Ascending aorta (tissue), 2 donors: Measurements from ENCODE around the gene MRPL12. TPM values are rescaled to one million over a fixed set of nuclear protein-coding genes. Genes with fewer than 3 reads are reported as not detected.

ENCODE experiments used
- DNase-seq, 2 donors: peaks; one replicate each; pipeline ENCODE4 v3.0.0-alpha.2; 2019; ENCODE audit warnings: low spot score in 2 of 2
- H3K27ac ChIP-seq, 2 donors: fragments of 200-600 bp; sonication (generic); one replicate each; pipeline ENCODE4 v1.5.1; 2016 to 2017; ENCODE audit warnings: mild to moderate bottlenecking in 1 of 2
- H3K27me3 ChIP-seq: fragments of 200-600 bp; sonication (generic); one replicate; pipeline ENCODE4 v1.5.1; 2017
- H3K36me3 ChIP-seq, 2 donors: fragments of 200-600 bp; sonication (generic); one replicate each; pipeline ENCODE4 v1.5.1; 2016
- H3K4me1 ChIP-seq, 2 donors: fragments of 200-600 bp; sonication (generic); one replicate each; pipeline ENCODE4 v1.5.1; 2016 to 2017; ENCODE audit warnings: mild to moderate bottlenecking in 1 of 2
- H3K4me3 ChIP-seq, 2 donors: fragments of 200-600 bp; sonication (generic); one replicate each; pipeline ENCODE4 v1.5.1; 2016 to 2017; ENCODE audit warnings: mild to moderate bottlenecking in 1 of 2
- H3K9me3 ChIP-seq, 2 donors: fragments of 200-600 bp; sonication (generic); one replicate each; pipeline ENCODE4 v1.5.1; 2016
- intact Hi-C: fragments of 100-400 bp; cut with DNase I; formaldehyde crosslinking; loops from one replicate; pipeline ENCODE4 v1.15.1; 2023
- total RNA-seq: library from RNA; depleted of rRNA; stranded (reverse); fragments of >200 nt; gene quantifications from one replicate; pipeline ENCODE4 v1.1.0, GENCODE V29; 2016
- TF ChIP-seq, protein P1 (sequence below), 3 experiments: fragments of 200-600 bp in 2 of 3; fragments of 450-650 bp in 1 of 3; sonication (generic) in 2 of 3; IDR thresholded peaks; one replicate each; pipeline ENCODE4 v1.5.1; 2016 to 2019; ENCODE audit warnings: antibody characterized with exemption in 3 of 3, mild to moderate bottlenecking in 1 of 3, moderate library complexity in 1 of 3

The MRPL12 gene
- total RNA-seq, 1 donor from 2014 or later, result 21.8 TPM

GRCh38 chr17:81666342-81667191 lies 36.6 kb upstream of the MRPL12 start, which contains the start of the genes CCDC137 and OXLD1:
TSS of gene CCDC137 (plus strand) at chr17:81666737. CDS start at chr17:81666767, 30 bp downstream.
TSS of gene OXLD1 (minus strand) at chr17:81666605. CDS start at chr17:81666577, 28 bp downstream.
- peaks cover 3 to 17% of the 10 kb centered on the region in 2 donors for H3K4me1 ChIP-seq
- intact Hi-C loops, result loop anchor here (1.0 kb wide), 3 partner anchors 17 to 46 kb away; partner anchors contain the start of genes ARL16, NPLOC4, SLC25A10 and TSPAN10
- DNase-seq, result peak; percentile 79 to 97
- no peaks in the 10 kb centered on the region for H3K9me3 ChIP-seq
- peaks cover 18 to 24% of the 10 kb centered on the region in 2 donors for H3K36me3 ChIP-seq
- H3K27me3 ChIP-seq, result no peaks in the 10 kb centered on the region
- peak within 1 kb of the TSS; percentile 68 to 69 for H3K4me3 ChIP-seq
- peak within 1 kb of the TSS; percentile 65 to 80 for H3K27ac ChIP-seq
- TF ChIP-seq, protein P1, sequence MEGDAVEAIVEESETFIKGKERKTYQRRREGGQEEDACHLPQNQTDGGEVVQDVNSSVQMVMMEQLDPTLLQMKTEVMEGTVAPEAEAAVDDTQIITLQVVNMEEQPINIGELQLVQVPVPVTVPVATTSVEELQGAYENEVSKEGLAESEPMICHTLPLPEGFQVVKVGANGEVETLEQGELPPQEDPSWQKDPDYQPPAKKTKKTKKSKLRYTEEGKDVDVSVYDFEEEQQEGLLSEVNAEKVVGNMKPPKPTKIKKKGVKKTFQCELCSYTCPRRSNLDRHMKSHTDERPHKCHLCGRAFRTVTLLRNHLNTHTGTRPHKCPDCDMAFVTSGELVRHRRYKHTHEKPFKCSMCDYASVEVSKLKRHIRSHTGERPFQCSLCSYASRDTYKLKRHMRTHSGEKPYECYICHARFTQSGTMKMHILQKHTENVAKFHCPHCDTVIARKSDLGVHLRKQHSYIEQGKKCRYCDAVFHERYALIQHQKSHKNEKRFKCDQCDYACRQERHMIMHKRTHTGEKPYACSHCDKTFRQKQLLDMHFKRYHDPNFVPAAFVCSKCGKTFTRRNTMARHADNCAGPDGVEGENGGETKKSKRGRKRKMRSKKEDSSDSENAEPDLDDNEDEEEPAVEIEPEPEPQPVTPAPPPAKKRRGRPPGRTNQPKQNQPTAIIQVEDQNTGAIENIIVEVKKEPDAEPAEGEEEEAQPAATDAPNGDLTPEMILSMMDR (IDR thresholded peaks at IDR 0.05), result no peak

GRCh38 chr17:81667754-81668153 lies 35.4 kb upstream of the MRPL12 start:
- no peak overlapping the region for H3K27ac ChIP-seq
- intact Hi-C loops, result no loop called here

DNA sequence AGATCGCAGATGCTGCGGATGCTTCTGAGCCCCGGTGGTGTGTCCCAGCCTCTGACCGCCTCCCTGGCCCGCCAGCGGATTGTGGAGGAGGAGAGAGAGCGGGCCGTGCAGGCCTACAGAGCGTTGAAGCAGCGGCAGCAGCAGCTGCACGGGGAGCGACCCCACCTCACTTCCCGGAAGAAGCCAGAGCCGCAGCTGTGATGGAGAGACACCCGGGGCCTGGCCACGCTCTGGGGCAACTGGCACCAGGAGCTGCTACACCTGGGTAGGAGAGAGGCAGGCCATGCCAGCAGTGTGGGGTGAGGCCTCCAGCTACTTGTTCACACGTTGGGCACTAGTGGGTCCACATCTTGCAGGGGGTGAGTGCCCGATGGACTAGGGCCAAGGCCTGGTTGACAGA lies 30.7 kb upstream of the MRPL12 start:
- TF ChIP-seq, protein P1 (IDR thresholded peaks at IDR 0.05), result no peak
- Histone ChIP-seq H3K4me1 (peaks cover 0 to 3% of the 10 kb centered on the region in 2 donors), H3K27me3 (no peaks in the 10 kb centered on the region), H3K9me3 (no peaks in the 10 kb centered on the region), H3K27ac (no peak overlapping the region), H3K4me3 (no peak overlapping the region), H3K36me3 (peaks cover 33 to 44% of the 10 kb centered on the region in 2 donors)
- DNase-seq, result no peak
- intact Hi-C loops, result no loop called here

More at GRCh38 chr17:81667754-81668153, 35.4 kb upstream of the MRPL12 start:
- no peaks in the 10 kb centered on the region for H3K9me3 ChIP-seq
- no peaks in the 10 kb centered on the region for H3K27me3 ChIP-seq
- peaks cover 29 to 36% of the 10 kb centered on the region in 2 donors for H3K36me3 ChIP-seq
- peak overlapping the region in 1 of 2 donors; percentile 68 for H3K4me3 ChIP-seq
- no peak for DNase-seq
- TF ChIP-seq, protein P1 (IDR thresholded peaks at IDR 0.05), result no peak
- peaks cover 3 to 17% of the 10 kb centered on the region in 2 donors for H3K4me1 ChIP-seq

DNA sequence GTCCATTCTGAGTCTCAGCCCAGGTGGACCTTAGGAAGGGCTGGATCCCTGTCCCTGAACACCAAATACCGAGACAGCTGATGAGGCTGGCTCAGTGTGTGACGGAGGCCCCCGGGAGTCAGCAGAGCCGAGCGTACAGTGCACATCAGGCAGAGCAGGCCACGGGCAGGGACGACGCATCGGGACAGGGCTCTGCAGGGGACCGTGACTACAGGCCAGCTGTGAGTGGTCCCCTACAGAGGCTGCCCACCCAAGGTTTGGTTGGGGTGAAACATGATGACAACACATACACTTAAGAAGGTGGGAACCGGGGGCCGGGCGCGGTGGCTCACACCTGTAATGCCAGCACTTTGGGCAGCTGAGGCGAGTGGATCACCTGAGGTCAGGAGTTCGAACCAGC lies 30.2 kb upstream of the MRPL12 start:
- H3K9me3 ChIP-seq, result no peaks in the 10 kb centered on the region
- no peak overlapping the region for H3K27ac ChIP-seq
- TF ChIP-seq, protein P1 (IDR thresholded peaks at IDR 0.05), result no peak
- intact Hi-C loops, result no loop called here
- no peak overlapping the region for H3K4me3 ChIP-seq
- no peaks in the 10 kb centered on the region for H3K4me1 ChIP-seq
- H3K27me3 ChIP-seq, result no peaks in the 10 kb centered on the region
- peaks cover 33 to 44% of the 10 kb centered on the region in 2 donors for H3K36me3 ChIP-seq
- DNase-seq, result no peak

GRCh38 chr17:81673561-81674258 lies 29.5 kb upstream of the MRPL12 start:
- no peak for DNase-seq
- Histone ChIP-seq H3K9me3 (no peaks in the 10 kb centered on the region), H3K4me1 (no peaks in the 10 kb centered on the region), H3K4me3 (no peak overlapping the region), H3K27ac (no peak overlapping the region), H3K36me3 (peaks cover 33 to 44% of the 10 kb centered on the region in 2 donors), H3K27me3 (no peaks in the 10 kb centered on the region)
- intact Hi-C loops, result no loop called here
- TF ChIP-seq, protein P1 (IDR thresholded peaks at IDR 0.05), result no peak
